ENCODE measurements around the gene PDE11A. TPM values are rescaled to one million over a fixed set of nuclear protein-coding genes. Genes with fewer than 3 reads are reported as not detected.

The PDE11A gene
- total and polyA plus RNA-seq, 2 of the 8 experiments (the other 6 are each of a cell fraction or from before 2014, with no cell fraction given), result 0.19 to 0.23 TPM

DNA sequence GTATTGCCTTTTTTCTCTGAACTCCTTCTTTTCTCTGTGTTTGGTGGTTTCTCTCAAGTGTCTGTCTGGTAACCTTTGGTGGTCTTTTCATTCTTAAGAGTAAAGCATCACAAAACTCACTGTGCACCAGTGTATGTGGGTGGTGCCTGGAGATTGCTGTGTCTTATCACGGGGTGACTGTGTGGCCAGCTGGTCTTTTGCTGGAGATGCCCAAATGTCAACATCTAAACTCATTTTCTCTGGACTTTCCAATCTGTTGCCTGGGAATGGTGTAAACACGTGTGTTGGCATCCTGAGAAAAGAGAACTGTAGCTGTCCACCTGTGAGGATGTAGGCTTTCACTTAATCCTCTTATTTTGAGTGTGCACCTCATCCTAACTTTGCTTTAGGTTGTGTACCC, 356.8 kb downstream of the PDE11A start (continued):
- TF ChIP-seq, protein P1, sequence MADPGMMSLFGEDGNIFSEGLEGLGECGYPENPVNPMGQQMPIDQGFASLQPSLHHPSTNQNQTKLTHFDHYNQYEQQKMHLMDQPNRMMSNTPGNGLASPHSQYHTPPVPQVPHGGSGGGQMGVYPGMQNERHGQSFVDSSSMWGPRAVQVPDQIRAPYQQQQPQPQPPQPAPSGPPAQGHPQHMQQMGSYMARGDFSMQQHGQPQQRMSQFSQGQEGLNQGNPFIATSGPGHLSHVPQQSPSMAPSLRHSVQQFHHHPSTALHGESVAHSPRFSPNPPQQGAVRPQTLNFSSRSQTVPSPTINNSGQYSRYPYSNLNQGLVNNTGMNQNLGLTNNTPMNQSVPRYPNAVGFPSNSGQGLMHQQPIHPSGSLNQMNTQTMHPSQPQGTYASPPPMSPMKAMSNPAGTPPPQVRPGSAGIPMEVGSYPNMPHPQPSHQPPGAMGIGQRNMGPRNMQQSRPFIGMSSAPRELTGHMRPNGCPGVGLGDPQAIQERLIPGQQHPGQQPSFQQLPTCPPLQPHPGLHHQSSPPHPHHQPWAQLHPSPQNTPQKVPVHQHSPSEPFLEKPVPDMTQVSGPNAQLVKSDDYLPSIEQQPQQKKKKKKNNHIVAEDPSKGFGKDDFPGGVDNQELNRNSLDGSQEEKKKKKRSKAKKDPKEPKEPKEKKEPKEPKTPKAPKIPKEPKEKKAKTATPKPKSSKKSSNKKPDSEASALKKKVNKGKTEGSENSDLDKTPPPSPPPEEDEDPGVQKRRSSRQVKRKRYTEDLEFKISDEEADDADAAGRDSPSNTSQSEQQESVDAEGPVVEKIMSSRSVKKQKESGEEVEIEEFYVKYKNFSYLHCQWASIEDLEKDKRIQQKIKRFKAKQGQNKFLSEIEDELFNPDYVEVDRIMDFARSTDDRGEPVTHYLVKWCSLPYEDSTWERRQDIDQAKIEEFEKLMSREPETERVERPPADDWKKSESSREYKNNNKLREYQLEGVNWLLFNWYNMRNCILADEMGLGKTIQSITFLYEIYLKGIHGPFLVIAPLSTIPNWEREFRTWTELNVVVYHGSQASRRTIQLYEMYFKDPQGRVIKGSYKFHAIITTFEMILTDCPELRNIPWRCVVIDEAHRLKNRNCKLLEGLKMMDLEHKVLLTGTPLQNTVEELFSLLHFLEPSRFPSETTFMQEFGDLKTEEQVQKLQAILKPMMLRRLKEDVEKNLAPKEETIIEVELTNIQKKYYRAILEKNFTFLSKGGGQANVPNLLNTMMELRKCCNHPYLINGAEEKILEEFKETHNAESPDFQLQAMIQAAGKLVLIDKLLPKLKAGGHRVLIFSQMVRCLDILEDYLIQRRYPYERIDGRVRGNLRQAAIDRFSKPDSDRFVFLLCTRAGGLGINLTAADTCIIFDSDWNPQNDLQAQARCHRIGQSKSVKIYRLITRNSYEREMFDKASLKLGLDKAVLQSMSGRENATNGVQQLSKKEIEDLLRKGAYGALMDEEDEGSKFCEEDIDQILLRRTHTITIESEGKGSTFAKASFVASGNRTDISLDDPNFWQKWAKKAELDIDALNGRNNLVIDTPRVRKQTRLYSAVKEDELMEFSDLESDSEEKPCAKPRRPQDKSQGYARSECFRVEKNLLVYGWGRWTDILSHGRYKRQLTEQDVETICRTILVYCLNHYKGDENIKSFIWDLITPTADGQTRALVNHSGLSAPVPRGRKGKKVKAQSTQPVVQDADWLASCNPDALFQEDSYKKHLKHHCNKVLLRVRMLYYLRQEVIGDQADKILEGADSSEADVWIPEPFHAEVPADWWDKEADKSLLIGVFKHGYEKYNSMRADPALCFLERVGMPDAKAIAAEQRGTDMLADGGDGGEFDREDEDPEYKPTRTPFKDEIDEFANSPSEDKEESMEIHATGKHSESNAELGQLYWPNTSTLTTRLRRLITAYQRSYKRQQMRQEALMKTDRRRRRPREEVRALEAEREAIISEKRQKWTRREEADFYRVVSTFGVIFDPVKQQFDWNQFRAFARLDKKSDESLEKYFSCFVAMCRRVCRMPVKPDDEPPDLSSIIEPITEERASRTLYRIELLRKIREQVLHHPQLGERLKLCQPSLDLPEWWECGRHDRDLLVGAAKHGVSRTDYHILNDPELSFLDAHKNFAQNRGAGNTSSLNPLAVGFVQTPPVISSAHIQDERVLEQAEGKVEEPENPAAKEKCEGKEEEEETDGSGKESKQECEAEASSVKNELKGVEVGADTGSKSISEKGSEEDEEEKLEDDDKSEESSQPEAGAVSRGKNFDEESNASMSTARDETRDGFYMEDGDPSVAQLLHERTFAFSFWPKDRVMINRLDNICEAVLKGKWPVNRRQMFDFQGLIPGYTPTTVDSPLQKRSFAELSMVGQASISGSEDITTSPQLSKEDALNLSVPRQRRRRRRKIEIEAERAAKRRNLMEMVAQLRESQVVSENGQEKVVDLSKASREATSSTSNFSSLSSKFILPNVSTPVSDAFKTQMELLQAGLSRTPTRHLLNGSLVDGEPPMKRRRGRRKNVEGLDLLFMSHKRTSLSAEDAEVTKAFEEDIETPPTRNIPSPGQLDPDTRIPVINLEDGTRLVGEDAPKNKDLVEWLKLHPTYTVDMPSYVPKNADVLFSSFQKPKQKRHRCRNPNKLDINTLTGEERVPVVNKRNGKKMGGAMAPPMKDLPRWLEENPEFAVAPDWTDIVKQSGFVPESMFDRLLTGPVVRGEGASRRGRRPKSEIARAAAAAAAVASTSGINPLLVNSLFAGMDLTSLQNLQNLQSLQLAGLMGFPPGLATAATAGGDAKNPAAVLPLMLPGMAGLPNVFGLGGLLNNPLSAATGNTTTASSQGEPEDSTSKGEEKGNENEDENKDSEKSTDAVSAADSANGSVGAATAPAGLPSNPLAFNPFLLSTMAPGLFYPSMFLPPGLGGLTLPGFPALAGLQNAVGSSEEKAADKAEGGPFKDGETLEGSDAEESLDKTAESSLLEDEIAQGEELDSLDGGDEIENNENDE (IDR thresholded peaks at IDR 0.05; ENCODE audit: insufficient replicate concordance, low read length), result no peak

All from H1 (cell line).